GM12874 (cell line): ENCODE results near the gene CST9.

Experiments used
- CTCF ChIP-seq: IDR thresholded peaks from 2 replicates; pipeline ENCODE4 v1.5.1; 2011; ENCODE audit warnings: low read depth, mild to moderate bottlenecking, control low read depth, low read length, moderate library complexity; ENCODE audit not compliant: insufficient read depth

Gene CST9

GRCh38 chr20:23570178-23570760, 35.4 kb downstream of the CST9 start:
- no peak for TF ChIP-seq CTCF

GRCh38 chr20:23569570-23569969, 36.1 kb downstream of the CST9 start:
- TF ChIP-seq CTCF: no peak

GRCh38 chr20:23568971-23569330, 36.8 kb downstream of the CST9 start:
- no peak for TF ChIP-seq CTCF

- no peak for TF ChIP-seq CTCF
Observed at GRCh38 chr20:23568320-23568970, 37.3 kb downstream of the CST9 start, which contains the start of gene CST9L. Gene CST9L, minus strand, starts transcription at chr20:23568484. Its CDS starts 34 bp downstream, at chr20:23568450.

GRCh38 chr20:23566199-23566932, 39.4 kb downstream of the CST9 start:
- TF ChIP-seq CTCF: no peak

- TF ChIP-seq CTCF: no peak
Observed at GRCh38 chr20:23565503-23566045, 40.1 kb downstream of the CST9 start.

- TF ChIP-seq CTCF: no peak
Observed at GRCh38 chr20:23564927-23565326, 40.8 kb downstream of the CST9 start.
